Activated effector memory CD4-positive, alpha-beta T cell treated with anti-CD3 and anti-CD28 coated beads, Interleukin-2, amount 50 U/mL, for 16 hours (primary cell): ENCODE measurements around the gene NCK2.
"Not testable (repeated sequence)": the region's sequence is repeated elsewhere in the genome, so short reads cannot be mapped to it uniquely, and the experiment has no call there.

ENCODE experiments used
- DNase-seq: peaks from one replicate; pipeline ENCODE4 v3.0.0-alpha.2; 2020

NCK2 gene

DNA sequence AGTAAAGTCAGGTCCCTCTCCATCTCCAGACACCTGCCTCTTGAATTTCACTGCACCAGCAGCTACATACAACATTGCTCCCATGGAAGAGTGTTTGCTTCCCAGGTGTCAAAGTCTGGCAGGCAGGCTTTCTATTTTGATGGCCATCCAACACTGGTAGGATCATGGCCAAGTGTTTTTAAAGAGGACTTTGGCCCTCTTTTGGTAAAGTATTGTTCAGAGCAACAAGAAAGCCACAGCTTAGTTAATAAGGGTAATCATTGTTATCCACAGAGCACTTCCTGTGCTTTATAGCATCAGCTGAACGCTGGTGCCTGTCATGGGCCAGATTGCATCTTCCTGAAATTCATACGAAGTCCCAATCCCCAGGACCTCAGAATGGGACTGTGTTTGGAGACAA is 133.2 kb downstream of the NCK2 start:
- no peak for DNase-seq

GRCh38 chr2:105879106-105879802 is 134.5 kb downstream of the NCK2 start:
- no peak for DNase-seq

DNA sequence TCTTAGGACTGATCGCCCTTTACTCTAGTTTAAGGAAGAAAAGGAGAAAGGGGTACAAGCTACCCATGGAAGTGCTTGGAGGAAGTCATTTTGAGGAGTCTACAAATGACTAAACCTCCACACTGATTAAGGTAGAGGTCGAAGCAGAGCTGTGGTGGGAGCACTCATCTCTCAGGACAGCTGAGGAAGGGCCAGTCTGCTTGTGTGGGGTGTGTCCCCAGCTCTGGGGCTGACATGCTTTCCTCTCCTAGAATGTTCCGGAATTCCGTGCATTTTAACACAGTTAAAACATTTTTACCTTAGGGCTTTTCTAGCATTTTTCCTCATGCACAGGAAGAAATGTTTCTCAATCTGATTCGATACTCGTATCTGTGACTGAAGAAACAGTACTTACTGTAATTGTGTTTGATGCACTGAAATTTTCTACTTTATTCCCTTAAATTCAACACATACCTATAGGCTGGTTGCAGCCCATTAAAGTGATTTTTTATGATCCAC is 135.1 kb downstream of the NCK2 start:
- DNase-seq: no peak

DNA sequence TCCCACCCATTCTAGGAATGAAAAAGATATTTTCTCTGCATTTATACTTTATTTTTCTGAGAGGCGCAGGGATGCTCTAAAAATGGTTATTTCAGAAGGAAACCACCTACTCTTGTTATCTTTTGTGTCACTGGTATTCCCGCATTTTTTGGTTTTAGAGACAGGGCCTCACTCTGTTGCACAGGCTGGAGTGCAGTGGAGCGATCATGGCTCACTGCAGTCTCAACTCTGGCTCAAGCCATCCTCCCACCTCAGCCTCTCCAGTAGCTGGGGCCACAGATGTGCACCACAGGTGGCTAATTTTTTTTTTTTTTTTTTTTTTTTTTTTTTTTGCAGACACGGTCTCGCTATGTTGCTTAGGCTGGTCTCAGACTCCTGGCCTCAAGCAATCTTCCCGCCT is 135.9 kb downstream of the NCK2 start:
- DNase-seq: no peak

- no peak for DNase-seq
Measured at GRCh38 chr2:105881286-105882136, 136.8 kb downstream of the NCK2 start.

- no peak for DNase-seq
Measured at GRCh38 chr2:105882341-105882740, 137.6 kb downstream of the NCK2 start.

GRCh38 chr2:105882920-105883435 is 138.3 kb downstream of the NCK2 start:
- no peak for DNase-seq

DNA sequence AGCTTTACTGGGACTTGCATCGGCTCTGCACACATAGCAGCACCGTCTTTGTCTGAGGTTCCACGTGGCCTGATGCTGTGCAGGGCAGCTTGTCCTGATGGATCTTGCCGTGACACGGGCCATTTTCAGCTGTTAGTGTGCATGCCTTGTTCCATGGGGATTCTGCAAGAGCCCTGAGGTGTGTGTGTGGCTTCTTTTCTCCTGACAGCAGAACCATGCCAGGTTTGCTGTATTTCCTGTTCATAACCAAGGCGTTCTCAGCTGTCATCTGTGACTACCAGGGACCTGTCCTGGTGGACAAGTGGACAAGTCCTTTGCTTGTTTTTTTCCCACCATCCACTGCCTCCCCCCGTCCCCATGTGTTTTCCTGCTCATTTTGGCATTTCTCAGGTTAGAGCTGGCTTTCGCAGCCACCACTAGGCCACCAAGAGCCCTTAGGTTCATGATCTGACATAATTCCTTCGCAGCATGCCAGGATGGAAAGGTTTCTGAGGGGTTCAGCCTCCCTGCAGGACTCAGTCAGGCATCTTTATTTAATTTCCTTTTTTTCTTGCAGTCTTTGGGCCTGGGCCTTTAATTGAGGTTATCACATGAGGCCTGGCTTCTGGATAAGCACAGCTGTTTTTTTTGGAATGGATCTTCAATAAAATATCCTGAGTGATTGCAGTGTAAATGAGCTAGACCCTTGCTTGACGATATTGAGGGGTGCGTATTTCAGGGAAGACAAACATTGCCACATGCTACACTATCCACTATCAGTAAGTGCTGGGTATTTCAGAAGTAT is 139.4 kb downstream of the NCK2 start:
- no peak for DNase-seq

DNA sequence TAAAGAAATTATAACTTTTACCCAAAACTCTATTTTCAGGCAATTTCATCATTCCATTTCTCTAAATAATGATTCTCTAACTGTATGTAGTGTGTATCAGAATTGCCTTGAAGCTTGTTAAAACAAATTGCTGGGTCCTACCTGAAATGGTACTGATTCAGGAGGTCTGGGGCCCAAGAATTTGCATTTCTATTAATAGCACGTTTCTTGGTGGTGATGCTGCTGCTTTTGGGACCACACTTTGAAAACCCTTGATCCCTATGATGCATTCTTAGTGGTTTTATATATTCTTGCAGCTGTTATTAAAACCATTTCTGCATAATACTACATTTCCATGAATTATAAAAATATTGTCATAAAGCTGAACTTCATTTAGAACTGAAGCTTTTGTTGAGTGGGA is 140.7 kb downstream of the NCK2 start:
- no peak for DNase-seq

DNA sequence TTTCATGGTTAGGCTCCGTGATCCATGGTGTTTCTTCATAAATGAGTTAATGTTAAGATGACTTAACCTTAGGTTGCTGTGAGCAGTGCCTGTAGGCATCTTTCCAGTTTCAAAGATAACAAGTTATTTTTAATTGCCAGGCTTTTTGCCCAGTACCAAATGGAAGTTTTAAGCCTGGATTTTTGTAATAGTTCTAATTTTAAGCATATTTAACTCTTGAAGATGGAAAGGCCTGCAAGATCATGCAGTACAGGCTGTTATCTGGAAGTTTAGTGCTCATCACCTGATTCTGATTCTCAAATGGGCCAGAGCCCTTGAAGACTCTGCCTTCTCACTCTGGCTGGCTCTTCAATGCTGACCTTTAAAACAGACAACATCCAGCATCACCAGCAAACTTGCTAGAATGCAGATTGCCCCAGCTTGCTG is 141.3 kb downstream of the NCK2 start:
- no peak for DNase-seq

GRCh38 chr2:105886687-105887086 is 142.0 kb downstream of the NCK2 start:
- DNase-seq: no peak

GRCh38 chr2:105887256-105887655 is 142.5 kb downstream of the NCK2 start:
- DNase-seq: no peak

DNA sequence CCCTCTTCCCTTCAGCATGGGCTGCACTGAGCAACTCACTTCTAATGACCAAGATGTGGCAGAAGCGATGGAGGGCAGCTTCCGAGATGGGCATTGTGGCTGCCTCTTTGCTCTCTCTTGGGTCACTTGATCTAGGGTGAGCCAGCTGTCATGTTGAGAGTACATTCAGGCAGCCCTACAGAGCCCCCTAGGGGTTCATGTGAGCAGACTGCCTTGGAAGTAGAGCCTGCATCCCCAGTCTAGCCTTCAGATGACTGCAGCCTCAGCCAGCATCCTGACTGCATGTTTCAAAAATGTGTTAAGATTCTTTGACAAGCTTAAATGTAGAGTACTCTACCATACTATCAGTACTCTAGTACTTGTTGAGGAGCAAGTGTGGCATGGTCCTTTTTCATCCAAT is 143.9 kb downstream of the NCK2 start:
- DNase-seq: no peak

DNA sequence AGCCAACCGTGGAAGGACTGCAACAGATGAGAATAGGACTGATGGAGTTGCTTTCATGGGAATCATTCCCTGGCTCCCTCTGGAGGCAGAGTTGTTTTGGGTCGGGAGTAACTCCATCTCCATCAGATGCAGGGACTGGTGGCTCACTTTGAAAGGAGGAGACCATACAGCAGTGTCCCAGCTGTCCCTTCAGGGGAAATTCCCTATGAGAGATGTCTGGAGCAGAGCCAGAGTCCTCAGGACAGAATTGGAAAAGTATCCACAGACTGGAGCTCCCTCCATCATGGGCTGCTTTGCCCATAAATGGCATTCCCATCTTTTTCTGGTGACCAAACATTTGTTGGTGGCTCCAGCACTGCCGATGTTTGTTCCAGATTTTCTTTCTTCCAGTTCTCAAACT is 144.3 kb downstream of the NCK2 start:
- DNase-seq: no peak

DNA sequence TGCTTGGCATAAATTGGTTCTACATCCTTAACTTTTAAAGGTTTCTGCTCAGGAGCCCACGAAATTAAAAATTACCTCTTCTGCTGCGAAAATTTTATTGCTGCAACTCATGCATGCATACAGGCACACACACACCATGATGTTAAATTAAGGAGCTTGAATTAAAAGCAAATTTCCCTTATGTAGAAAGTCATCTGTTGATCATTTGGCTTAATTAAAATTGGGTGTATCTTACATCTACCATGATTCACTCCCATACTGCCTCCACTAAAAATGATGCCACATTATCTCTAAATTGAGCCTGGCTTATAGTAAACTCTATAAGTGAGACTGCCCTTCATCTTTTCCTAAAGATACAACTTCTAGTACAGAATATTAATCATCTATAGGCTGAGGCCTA is 145.4 kb downstream of the NCK2 start:
- no peak for DNase-seq

DNA sequence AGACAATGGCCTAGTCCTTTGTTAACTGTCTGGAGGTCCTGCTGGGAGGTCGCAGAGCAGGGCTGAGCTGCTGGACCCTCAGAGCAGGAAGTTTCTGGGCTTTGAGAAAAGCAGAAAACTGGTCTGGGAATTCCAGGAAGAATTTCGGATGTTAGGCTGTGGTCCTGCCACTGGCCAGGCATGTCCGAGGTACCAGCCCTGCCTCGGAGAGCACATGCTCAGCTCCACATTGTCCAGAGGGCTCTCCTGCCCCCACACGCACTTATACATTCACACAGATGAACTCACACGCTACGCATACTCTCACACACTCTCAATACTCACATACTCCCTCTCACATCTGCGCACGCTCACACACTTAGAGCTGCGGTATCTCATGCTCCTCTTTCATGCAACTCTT is 146.1 kb downstream of the NCK2 start:
- no peak for DNase-seq

- no peak for DNase-seq
Measured at GRCh38 chr2:105893011-105893995, 148.6 kb downstream of the NCK2 start.

DNA sequence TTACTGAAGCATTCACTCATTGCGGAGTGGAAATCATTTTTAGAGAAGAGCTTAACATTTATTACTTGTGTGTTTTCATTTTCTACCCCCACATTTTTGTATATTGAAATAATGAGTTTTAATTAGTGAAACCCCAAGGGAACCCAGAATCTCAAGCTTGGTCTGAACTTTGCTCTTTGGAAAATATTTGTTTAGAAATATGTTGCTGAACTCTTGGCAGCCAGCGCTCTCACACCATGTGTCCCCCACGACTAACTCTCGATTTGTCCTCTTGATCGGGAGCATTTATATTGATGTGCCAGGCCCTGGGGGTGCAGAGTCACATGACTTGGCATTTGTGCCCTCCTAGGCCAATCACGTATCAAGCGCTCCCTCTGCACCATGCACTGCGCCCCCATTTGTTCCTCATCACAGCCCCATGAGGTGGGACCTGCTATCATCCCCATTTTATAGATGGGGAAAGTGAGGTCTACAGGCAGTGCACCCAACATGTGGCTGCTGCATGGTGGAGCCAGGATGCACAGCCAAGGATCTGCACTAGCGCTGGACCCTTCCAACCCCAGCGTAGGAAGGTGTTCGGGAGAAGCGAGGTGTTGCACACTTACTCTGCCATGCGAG is 149.7 kb downstream of the NCK2 start:
- DNase-seq: no peak

DNA sequence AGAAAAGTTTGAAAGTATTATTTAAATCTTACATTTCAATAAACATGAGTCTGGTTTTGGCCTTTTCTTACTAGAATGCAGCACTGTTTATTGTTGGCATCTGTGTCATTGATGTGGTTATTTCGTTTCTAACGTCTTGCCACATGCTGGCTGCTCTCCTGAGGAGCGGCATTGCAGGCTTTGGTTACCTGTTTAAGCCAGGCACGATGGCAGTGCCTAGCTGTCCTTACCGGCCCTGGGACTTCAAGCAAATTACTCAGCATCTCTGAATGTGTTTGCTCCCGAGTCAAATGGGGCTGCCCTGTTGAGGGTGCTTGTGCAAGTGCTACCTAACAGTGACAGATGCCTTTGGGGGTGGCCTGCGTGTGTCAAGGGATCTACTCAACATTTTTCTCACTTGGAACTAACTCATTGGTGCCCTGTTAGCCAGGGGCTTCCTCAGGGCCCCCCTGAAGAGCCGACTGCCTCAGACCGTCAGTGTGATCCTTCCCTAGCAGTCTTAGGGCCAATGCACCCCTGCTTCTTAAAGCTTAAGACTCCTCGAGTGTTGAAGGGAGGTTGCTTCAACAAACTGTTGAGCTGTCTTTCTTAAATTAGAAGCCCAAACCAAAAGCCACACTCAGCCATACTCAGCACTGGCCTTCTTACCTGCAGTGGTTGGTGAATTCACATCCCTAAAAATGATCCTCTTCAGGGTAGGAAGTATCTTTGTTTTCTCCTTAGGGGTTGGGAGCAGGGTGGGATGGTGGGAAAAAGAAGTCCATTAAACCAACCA is 151.5 kb downstream of the NCK2 start:
- DNase-seq: no peak

GRCh38 chr2:105896765-105897163 is 152.1 kb downstream of the NCK2 start:
- no peak for DNase-seq

- not testable (repeated sequence) for DNase-seq
Measured at GRCh38 chr2:105897694-105898093, 153.0 kb downstream of the NCK2 start.
